Frontal cortex (tissue), 4 donors: ENCODE measurements around the gene BRME1. TPM values are rescaled to one million over a fixed set of nuclear protein-coding genes. Genes with fewer than 3 reads are reported as not detected.
"Not testable (repeated sequence)": the region's sequence is repeated elsewhere in the genome, so short reads cannot be mapped to it uniquely, and the experiment has no call there.

ENCODE experiments used
- DNase-seq, 2 donors: peaks; one replicate each; pipeline ENCODE4 v3.0.0; 2012; ENCODE audit warnings: low spot score in 2 of 2
- FAIRE-seq: peaks from 2 replicates; lab custom pipeline; 2012; peaks lifted over from hg19 to GRCh38; lab: Jason Lieb, UNC
- total RNA-seq: library from RNA; depleted of rRNA; stranded (reverse); fragments of >200 nt; gene quantifications from one replicate; pipeline ENCODE4 v1.2.3, GENCODE V29; 2014
- donor health status: control.
- donor health status: control.
- donor health status: control.

Gene BRME1
- total RNA-seq, 1 donor from 2014 or later: 13.0 TPM

DNA sequence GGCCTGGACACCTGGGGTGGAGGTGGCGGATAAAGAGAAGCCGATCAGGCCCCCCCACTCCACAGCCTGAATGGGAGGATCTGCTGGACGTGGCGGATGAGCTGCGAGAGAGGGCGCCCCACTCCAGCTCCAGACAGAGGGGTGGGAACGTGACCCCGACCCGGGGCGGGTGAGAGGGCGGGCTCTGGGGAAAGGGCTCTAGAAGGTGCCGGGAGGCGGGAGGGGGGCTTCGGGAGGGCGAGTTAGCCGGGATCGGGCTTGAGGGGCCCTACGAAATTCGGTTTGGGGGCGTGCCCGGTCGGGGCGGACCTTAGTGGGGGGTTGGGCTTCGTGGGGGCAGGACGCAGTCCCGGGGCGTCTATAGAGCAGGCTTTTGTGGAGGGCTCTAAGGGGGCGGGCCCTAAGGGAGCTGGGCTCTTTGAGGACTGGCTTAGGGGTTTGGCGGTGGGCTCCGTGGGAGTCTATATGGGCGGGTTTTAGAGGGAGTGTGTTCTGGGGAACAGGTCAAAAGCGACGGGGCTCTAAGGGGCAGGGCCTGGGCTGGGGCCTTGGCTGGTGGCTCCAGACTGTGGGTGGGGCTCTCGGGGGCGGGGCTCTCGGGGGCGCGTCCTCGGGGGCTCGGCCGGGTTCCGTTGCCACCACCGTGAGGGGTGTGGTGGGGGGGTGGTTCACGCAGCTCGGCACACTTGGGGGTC is 33.1 kb downstream of the BRME1 start:
- FAIRE-seq: no peak
- peak in 1 of 2 donors; percentile 42 for DNase-seq

DNA sequence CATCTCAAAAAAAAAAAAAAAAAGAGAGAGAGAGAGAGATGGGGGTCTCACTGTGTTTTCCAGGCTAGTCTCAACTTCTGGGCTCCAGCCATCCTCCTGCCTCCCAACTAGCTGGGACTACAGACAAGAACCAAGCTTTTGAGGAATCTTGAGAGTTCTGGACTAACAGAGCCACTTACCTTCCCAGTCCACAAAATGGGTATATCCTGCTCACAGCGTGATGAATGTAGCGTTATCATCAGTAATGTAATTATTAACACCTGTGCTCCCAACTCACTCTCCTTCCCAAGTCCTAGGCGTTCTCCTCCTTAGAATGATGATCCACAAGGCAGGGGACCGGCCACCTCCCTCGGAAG is 33.6 kb downstream of the BRME1 start:
- DNase-seq (peak in 1 of 2 donors; percentile 19), FAIRE-seq (no peak)

DNA sequence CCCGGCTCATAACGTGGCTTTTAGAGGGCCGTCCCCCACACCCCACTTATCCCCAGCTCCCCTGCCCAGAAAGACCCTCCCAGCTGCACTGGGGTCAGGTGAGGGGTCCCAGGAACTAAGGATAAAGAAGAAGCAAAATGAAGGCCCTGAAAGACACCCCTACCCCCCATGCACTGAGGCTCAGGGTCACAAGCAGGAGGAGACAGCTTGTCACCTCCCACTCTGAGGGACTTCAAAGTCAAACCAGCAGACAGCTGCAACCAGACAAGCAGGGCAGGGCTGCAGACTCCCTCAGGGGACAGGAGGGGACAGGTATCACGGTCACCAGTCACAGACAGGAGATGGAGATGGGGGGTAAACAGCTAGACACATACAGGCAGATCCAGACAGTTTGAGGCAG is 35.0 kb downstream of the BRME1 start:
- FAIRE-seq (no peak), DNase-seq (no peak)

DNA sequence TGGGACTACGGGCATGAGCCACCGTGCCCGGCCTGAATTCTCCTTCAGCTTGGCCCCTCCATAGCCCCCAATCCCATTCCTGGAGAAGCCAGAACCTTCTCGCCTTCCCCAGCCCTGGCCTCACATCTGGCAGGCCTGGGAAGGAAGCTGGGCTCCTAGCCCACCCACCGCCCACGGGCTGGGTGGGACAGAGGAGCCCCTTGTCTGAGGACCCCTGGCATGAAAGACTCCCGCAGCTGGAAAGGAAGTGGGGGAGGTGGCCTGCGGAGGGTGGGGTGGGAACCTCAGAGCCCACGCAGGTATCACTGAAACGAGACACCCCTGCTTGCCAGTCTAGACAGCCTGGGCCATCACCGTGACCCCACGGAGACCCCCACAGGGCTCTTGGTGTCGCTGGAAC is 36.6 kb downstream of the BRME1 start:
- DNase-seq (peak in 1 of 2 donors; percentile 17), FAIRE-seq (no peak)

GRCh38 chr19:13868663-13869062 is 37.3 kb downstream of the BRME1 start:
- no peak for FAIRE-seq
- peak in 1 of 2 donors; percentile 22 for DNase-seq

DNA sequence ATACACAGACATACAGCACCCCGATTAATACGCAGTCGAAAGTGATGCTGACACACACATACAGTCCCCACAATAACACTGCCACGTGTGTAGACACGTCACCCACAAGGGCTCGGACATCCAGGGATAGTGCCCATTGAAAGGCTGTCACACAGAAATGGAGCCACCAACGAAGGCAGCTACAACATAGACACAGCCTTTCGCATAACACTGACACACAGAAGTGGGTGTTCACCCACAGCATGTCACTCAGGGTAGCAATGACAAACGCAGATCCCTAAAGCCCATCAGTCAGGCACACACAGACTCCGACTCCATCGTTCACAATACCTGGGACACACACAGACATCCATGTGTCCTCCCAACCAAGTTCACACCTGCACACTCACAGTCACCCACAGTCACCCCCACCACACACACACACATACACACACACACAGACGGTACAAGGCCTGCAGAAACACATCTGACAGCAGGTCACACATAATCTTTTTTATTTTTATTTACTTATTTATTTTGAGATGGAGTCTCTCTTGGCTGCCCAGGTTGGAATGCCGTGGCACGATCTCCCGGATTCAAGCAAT is 39.4 kb downstream of the BRME1 start:
- FAIRE-seq (no peak), DNase-seq (peak in 1 of 2 donors; percentile 49)

DNA sequence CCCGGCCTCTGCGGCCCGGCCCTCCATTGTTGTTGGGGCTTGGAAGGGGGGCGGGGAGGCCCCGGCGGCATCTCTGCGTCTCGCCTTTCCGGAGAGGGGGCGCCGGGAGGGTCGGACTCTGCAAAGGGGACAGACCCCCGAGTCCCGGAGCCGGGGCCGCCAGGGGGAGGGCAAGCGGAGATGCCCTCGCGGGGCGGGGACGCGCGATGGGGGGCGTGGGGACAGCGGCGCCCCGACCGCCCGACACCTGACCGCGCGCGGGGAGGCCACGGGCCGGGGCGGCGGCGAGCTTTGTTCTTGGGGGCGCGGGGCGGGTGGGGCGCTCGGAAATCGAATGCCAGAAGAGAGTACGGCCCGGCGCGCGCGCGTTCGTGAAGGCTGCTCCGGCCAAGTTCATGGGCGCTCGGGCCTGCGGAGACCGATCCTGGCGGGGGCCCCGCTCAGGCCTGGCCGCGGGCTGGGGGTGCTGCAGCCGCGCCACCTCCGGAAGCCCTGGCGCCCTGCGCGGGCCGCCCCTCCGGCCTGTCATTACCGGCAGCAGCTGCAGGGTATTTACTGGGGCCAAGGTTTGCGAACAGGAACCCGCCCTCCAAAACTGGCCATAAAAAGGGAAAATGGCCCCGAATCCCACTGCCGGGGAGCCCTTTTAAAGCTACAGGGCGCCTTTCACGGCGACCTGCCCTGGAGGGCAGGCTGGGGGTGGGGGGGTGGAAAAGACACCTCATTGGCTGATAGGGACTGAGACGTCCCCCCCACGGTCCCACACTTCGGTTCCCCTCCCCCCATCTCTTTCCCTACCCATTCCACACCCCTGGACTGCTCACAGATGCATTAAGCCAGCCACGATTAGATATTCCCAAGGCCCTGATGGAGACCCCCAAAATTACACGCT is 40.1 kb downstream of the BRME1 start:
- FAIRE-seq (no peak), DNase-seq (peak in 1 of 2 donors; percentile 65)

DNA sequence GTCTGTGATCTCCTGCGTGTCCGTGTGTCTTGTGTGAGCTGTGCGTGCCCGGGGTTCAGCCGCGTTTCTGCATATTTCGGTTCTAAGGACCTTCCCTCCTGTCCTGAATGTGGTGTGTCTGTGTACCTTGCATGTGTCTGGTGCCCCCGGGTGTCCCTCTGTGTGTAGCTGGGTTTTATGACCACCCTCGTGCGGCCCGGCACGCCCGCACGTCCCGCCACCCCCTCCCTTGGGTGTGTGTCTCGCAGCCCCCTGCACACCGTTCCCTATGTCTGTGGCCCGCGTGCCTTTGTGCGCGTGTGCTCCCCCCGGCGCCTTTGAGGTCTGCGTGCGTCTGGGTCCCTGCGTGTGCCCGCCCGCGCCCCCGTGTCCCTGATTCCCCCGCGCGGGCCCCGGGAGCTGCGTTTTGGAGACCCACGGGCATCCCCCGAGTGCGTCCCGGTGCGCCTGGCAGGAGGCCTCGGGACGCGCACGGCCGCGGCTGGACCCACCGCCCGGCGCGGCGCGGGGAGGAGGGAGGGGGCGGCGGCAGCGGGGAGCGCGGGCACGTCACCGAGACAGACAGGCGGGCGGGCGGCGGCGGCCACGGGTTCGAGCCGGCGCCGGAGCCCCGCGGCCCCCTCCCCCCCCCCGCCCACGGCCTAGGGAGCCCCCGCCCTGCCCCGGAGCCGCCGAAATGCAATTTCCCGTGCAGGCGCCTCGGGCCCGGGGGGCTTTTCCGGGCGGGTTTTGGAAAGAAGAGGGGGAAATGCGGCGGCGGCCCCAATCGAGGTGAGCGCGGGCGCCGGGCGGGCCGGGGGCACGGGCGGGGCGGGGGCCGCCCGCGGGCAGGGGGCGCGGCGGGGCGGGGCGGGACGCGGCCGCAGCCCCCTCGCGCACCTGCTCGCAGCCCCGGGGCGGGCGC is 41.0 kb downstream of the BRME1 start:
- no peak for FAIRE-seq
- DNase-seq: peak in 1 of 2 donors; percentile 49

DNA sequence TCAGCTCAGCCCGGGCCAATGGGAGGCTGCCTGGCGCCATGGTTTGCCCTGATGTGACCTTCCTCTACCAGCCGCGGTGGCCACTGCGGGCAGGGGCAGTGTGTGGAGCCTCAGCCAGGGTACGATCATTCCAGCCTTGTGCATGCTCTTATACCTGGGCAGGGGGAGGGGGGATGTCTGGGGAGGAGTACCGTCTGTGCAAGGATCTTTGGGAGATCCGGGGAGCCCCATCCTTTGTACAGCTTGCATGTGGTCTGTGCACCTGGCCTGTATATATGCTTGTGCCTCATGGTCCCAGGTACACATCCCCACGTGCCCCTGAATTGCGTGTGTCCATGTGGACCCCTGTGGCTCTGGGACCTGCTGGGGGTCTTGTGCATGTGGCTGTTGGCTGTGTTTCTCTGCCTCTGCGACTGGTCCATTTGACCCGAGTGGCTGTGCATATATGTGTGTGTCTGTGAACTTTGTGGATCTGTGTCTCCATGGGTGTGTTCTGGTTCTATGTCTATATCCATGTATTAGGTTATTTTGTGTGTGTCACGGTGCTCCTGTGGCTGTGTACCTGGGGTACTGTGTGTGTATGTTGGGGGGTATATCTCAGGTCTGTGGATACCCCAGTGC is 41.8 kb downstream of the BRME1 start:
- DNase-seq: peak in 1 of 2 donors; percentile 35
- FAIRE-seq: no peak

GRCh38 chr19:13861714-13862531 is 44.0 kb downstream of the BRME1 start:
- no peak for FAIRE-seq
- DNase-seq: peak; percentile 89 to 94

GRCh38 chr19:13861392-13861713 is 44.6 kb downstream of the BRME1 start:
- DNase-seq (no peak), FAIRE-seq (no peak)

DNA sequence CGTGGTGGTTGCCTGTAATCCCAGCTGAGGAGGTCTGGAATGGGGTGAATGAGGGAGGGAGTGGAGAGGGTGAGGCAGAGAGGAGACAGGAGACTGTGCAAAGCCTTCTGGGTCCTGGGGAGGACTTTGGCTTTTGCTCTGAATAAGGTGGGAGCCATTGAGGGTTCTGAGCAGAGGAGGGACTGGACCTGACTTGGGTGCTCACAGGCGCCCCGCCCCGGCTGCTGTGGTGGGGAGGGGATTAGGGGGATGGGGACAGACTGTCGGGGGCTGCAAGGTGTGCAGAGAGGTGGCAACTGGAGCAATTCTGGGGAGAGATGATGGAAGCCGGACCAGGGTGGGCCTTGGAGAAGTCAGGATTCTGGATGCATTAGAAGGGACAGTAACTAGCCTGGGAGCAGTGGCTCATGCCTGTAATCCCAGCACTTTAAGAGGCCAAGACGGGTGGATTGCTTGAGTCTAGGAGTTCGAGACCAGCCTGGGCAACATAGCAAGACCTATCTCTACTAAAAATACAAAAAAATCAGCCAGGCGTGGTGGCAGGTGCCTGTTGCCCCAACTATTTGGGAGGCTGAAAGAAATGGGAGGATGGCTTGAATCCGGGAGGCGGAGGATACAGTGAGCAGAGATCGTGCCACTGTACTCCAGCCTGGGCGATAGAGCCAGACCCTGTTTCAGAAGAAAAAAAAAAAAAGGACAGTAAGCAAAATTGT is 45.1 kb downstream of the BRME1 start:
- DNase-seq (no peak), FAIRE-seq (no peak)

GRCh38 chr19:13859361-13859880 is 46.5 kb downstream of the BRME1 start:
- FAIRE-seq (no peak), DNase-seq (no peak)

DNA sequence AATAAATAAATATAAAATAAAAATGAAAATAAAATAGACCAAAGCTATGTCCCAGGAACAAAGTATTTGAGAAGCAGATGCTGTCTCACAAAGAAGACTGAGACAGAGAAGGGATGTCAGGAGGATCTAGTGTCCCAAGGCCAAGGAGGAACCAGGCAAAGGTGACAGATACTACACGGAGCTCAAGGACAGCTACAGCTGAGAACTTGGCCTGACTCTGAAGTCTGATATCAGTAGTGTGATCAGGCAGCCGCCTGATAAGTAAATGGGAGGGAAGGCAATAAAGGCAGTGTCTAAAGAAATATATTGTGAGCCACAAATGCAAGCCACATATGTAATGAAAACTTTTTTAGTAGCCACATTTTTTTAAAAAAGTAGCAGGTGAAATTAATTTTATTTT is 49.4 kb downstream of the BRME1 start:
- FAIRE-seq: no peak
- no peak for DNase-seq

- not testable (repeated sequence) for DNase-seq, FAIRE-seq
Observed at GRCh38 chr19:13852171-13852707, 53.7 kb downstream of the BRME1 start.

- DNase-seq, FAIRE-seq: not testable (repeated sequence)
Observed at GRCh38 chr19:13851734-13852114, 54.2 kb downstream of the BRME1 start.

GRCh38 chr19:13850910-13851733 is 54.8 kb downstream of the BRME1 start:
- FAIRE-seq (no peak), DNase-seq (peak in 1 of 2 donors; percentile 82)
